Esophagus (tissue), 2 donors: Measurements from ENCODE around the gene GHR. TPM values are rescaled to one million over a fixed set of nuclear protein-coding genes. Genes with fewer than 3 reads are reported as not detected.

Experiments
- H3K27ac ChIP-seq, 2 donors: one replicate each; pipeline ENCODE4 v1.5.1; 2013; ENCODE audit warnings: low read depth in 2 of 2, mild to moderate bottlenecking in 2 of 2, inconsistent platforms in 1 of 2, low read length in 1 of 2, moderate library complexity in 1 of 2
- H3K27me3 ChIP-seq, 2 donors: one replicate each; pipeline ENCODE4 v1.6.1; 2013; ENCODE audit warnings: low read length in 2 of 2, control low read depth in 1 of 2, mild to moderate bottlenecking in 1 of 2; ENCODE audit not compliant: insufficient read depth in 2 of 2, control insufficient read depth in 1 of 2
- H3K36me3 ChIP-seq, 2 donors: one replicate each; pipeline ENCODE4 v1.6.1; 2013; ENCODE audit warnings: low read length in 1 of 2; ENCODE audit not compliant: control insufficient read depth in 2 of 2, insufficient read depth in 2 of 2
- H3K4me1 ChIP-seq, 2 donors: one replicate each; pipeline ENCODE4 v1.6.1; 2013; ENCODE audit warnings: low read length in 1 of 2; ENCODE audit not compliant: control insufficient read depth in 2 of 2, insufficient read depth in 2 of 2
- H3K4me3 ChIP-seq, 2 donors: one replicate each; pipeline ENCODE4 v1.5.1; 2013; ENCODE audit warnings: low read length in 2 of 2, mild to moderate bottlenecking in 2 of 2, low read depth in 1 of 2, moderate library complexity in 1 of 2
- H3K9me3 ChIP-seq, 2 donors: one replicate each; pipeline ENCODE4 v1.6.1; 2013; ENCODE audit warnings: mild to moderate bottlenecking in 2 of 2, low read depth in 1 of 2, low read length in 1 of 2, moderate library complexity in 1 of 2; ENCODE audit not compliant: control insufficient read depth in 2 of 2, insufficient read depth in 1 of 2
- WGBS, 2 donors: extraction: QIAGEN DNeasy Blood & Tissue Kit; methylation state at CpG; one replicate each; pipeline ENCODE4 v1.1.7; 2013; 5-methylcytosine and 5-hydroxymethylcytosine counted together
- polyA plus RNA-seq, 2 donors: library from polyadenylated mRNA; stranded (reverse); fragments of 200-250 nt; gene quantifications; one replicate each; pipeline ENCODE4 v1.2.3, GENCODE V29; 2013
- donor health status: healthy with polysubstance abuse.
- donor health status: Bipolar disorder and iron deficiency.

Gene GHR
- polyA plus RNA-seq, 2 donors, result 1.2 to 1.6 TPM

DNA sequence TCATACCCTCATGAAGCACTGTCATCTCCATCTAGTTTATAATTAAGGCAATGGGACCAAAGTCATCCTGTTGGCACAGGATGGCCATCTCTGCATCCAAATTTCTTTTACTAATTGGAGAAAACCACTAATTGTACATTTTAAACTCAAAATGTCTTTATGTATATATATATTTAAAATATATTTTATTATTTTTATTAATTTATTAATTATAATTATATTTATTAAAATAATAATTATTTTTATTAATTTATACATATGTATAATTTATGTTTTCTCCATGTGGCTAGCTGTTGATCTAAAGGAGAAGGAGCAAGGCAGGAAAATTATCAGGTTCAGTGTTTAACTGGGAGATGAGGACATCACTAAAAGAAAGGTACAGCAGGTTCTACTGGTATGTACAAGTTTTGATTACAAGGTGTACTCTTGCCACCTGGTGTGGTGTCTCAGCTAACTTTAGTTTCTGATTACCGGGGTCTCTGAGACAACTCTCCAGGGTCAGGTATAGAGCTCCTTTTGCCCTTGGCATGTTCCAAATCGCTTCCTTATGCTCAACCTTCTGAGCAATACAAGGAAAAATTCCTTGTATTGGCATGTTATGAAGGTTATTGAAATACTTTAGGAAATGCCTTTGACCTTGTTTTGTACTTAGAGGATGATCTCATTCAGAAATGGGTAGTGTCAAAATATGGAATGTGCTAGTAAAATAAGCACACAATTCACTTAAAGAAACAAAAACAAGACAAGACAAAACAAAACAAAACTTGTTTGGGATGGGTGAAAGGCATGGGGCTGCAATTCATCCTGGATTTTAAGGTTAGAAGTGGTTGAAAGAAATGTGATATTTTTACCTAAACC lies 79.6 kb downstream of the GHR start:
- 54 to 55% methylated on average over 2 of the region's 2 CpGs for WGBS, 2 donors
- Histone ChIP-seq H3K4me1 (peaks cover 4 to 11% of the 10 kb centered on the region in 2 donors), H3K27ac (no peak overlapping the region), H3K9me3 (no peaks in the 10 kb centered on the region), H3K36me3 (no peaks in the 10 kb centered on the region), H3K27me3 (no peaks in the 10 kb centered on the region), H3K4me3 (no peak overlapping the region)

- no peaks in the 10 kb centered on the region for H3K27me3 ChIP-seq
- H3K4me3 ChIP-seq, result no peak overlapping the region
- no peak overlapping the region for H3K27ac ChIP-seq
- 92 to 93% methylated on average over 2 of the region's 2 CpGs for WGBS, 2 donors
- peaks cover 0 to 4% of the 10 kb centered on the region in 2 donors for H3K4me1 ChIP-seq
- H3K9me3 ChIP-seq, result no peaks in the 10 kb centered on the region
- no peaks in the 10 kb centered on the region for H3K36me3 ChIP-seq
Measured at GRCh38 chr5:42506662-42507061, 83.4 kb downstream of the GHR start.

- no peak overlapping the region for H3K4me3 ChIP-seq
- no peak overlapping the region for H3K27ac ChIP-seq
- 75 to 80% methylated on average over 5 of the region's 5 CpGs for WGBS, 2 donors
- H3K36me3 ChIP-seq, result no peaks in the 10 kb centered on the region
- no peaks in the 10 kb centered on the region for H3K9me3 ChIP-seq
- H3K27me3 ChIP-seq, result no peaks in the 10 kb centered on the region
- peaks cover 0 to 4% of the 10 kb centered on the region in 2 donors for H3K4me1 ChIP-seq
Measured at GRCh38 chr5:42507451-42508097, 84.3 kb downstream of the GHR start.

GRCh38 chr5:42513246-42513645 lies 90.0 kb downstream of the GHR start:
- Histone ChIP-seq H3K27ac (no peak overlapping the region), H3K36me3 (no peaks in the 10 kb centered on the region), H3K9me3 (no peaks in the 10 kb centered on the region), H3K27me3 (no peaks in the 10 kb centered on the region), H3K4me3 (no peak overlapping the region), H3K4me1 (no peaks in the 10 kb centered on the region)
- WGBS, 2 donors, result 93 to 98% methylated on average over 9 of the region's 9 CpGs

DNA sequence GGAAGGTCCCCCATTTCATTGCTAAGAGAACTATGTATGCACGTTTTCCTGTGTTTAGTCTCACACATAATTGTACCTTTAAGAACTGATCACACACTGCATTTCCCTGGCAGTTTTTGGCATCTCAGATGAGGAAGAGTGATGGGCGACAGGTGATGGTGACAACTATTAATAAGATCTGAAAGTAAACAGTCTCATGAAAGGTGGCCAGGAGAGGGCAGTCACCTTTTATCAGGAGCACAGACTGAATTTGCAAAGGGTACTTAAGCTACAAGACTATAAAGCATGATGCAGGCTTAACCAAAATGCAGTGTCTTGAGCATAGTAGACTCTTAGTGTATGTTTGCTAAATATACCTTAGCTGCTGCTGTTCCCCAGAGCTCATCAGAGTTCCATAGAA lies 91.5 kb downstream of the GHR start:
- H3K36me3 ChIP-seq, result no peaks in the 10 kb centered on the region
- H3K27me3 ChIP-seq, result no peaks in the 10 kb centered on the region
- H3K9me3 ChIP-seq, result no peaks in the 10 kb centered on the region
- no peak overlapping the region for H3K4me3 ChIP-seq
- WGBS, 2 donors, result 57 to 60% methylated on average over 2 of the region's 2 CpGs
- H3K4me1 ChIP-seq, result no peaks in the 10 kb centered on the region
- H3K27ac ChIP-seq, result no peak overlapping the region

DNA sequence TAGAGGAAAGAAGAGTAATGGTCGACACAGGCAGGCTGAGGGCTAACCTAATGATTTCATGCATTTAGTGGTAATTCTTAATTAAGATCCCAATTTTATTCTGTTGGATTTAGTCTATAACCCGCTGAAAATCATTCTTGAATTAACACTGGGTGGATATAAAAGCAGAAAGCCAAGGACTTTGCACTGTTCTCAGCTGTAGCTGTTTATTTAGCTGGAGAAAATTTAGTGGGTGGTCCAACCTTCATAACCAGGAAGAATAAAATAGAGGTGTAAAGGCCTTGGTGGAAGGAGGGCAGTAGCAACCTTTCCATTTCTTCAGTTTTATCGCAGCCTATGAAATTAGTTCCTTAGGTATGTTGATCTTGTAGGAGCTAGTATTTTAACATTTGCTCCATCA lies 92.3 kb downstream of the GHR start:
- WGBS, 2 donors, result 86 to 90% methylated on average over 3 of the region's 3 CpGs

DNA sequence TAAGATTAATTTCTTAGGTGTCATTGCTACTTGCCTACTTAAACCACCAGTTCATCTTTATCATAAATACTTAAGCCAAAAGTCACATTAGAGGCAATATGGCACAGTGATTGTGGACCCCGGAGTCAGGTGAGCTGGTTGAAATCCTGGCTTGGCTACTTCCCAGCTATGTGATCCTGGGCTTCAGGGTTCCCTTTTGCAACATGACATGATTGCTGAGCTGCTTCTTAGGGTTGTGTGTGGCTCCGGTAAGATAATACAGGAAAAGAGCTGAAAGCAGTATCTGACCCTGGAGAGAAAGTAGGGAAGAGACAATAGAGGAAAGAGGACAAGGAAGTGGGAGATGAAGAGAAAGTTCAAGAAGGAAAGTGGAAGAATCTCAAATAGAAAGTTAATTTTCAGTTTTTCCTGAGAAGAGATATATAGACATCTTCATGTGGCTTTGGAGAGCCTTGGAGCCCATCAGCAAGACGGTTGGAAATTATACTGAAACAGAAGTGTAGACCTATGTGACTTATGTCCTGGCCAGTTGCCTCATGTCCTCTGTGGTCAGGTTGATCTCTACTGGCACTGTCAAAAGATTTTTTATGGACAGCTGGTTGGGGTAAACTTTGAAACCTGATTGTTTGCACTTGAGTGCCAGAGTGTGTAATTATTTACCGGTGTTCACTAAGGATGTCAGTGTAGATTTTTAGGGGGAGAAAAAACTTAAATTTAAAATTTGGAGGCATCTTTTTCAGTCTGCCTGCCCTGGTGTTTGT lies 93.2 kb downstream of the GHR start:
- no peaks in the 10 kb centered on the region for H3K27me3 ChIP-seq

More for the DNA sequence above, 92.3 kb downstream of the GHR start:
- Histone ChIP-seq H3K27me3 (no peaks in the 10 kb centered on the region), H3K27ac (no peak overlapping the region), H3K9me3 (no peaks in the 10 kb centered on the region), H3K4me1 (no peaks in the 10 kb centered on the region), H3K36me3 (no peaks in the 10 kb centered on the region), H3K4me3 (no peak overlapping the region)

GRCh38 chr5:42517164-42517563 lies 93.9 kb downstream of the GHR start:
- no peaks in the 10 kb centered on the region for H3K9me3 ChIP-seq
- WGBS, 2 donors, result 57 to 71% methylated on average over 2 of the region's 2 CpGs
- no peaks in the 10 kb centered on the region for H3K36me3 ChIP-seq
- H3K27me3 ChIP-seq, result no peaks in the 10 kb centered on the region
- no peak overlapping the region for H3K4me3 ChIP-seq
- no peaks in the 10 kb centered on the region for H3K4me1 ChIP-seq
- no peak overlapping the region for H3K27ac ChIP-seq

More for the DNA sequence above, 93.2 kb downstream of the GHR start:
- Histone ChIP-seq H3K36me3 (no peaks in the 10 kb centered on the region), H3K4me3 (no peak overlapping the region), H3K9me3 (no peaks in the 10 kb centered on the region), H3K4me1 (no peaks in the 10 kb centered on the region), H3K27ac (no peak overlapping the region)
- 81% methylated on average over 4 of the region's 4 CpGs for WGBS, 2 donors

DNA sequence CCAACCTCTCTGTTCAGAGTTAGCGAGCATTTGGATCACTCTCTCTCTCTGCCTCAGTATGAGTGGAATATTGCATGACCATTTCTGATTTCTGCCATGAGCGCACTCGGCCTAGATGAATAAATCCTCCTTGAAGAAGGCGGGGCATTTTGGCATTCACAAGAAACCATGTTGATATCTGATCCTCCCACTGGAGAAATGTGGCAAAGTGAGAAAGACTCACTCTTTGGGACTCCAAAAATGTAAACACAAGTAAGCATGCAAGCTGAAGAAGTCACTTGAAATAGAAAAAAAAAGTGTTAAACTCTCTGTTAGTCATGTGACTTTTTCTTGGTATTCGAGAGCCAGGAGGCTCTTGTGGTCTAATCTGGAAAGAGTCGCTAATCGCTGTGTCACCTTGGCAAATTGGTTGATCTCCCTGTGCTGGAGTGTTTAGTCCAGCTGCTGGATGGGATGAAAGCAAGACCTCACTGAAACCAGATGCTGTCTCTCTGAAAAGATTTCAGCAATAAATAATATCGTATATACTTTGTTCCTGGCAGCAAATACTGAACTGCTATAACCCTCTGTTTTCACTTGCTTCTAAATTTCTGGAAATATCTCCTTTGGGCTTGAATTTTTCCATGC lies 95.5 kb downstream of the GHR start:
- H3K4me1 ChIP-seq, result no peaks in the 10 kb centered on the region
- no peaks in the 10 kb centered on the region for H3K9me3 ChIP-seq
- H3K27me3 ChIP-seq, result no peaks in the 10 kb centered on the region
- 69 to 72% methylated on average over 8 of the region's 8 CpGs for WGBS, 2 donors
- H3K4me3 ChIP-seq, result no peak overlapping the region
- H3K36me3 ChIP-seq, result no peaks in the 10 kb centered on the region
- no peak overlapping the region for H3K27ac ChIP-seq
